DOHH2 (cell line): ENCODE results near the gene CNNM3.

ENCODE experiments used
- H3F3A ChIP-seq: fragments of 200-600 bp; sonication (generic), shearing (Covaris generic); 2 replicates; pipeline ENCODE4 v1.6.0; 2016; ENCODE audit warnings: antibody characterized with exemption, mild to moderate bottlenecking; ENCODE audit not compliant: control insufficient read depth, insufficient read depth
- H3K27ac ChIP-seq: fragments of 200-600 bp; sonication (generic); 2 replicates; pipeline ENCODE4 v1.5.1; 2014; ENCODE audit warnings: low read depth, mild to moderate bottlenecking, low read length, moderate library complexity
- H3K27me3 ChIP-seq: fragments of 200-600 bp; sonication (generic); 2 replicates; pipeline ENCODE4 v1.6.1; 2014; ENCODE audit warnings: mild to moderate bottlenecking, low read length, mixed read lengths; ENCODE audit not compliant: control insufficient read depth
- H3K36me3 ChIP-seq: fragments of 200-600 bp; sonication (generic); 2 replicates; pipeline ENCODE4 v1.6.1; 2014; ENCODE audit warnings: mild to moderate bottlenecking, low read length, moderate library complexity, mixed read lengths; ENCODE audit not compliant: control insufficient read depth
- H3K4me1 ChIP-seq: fragments of 200-600 bp; sonication (generic); 2 replicates; pipeline ENCODE4 v1.6.1; 2014; ENCODE audit warnings: mild to moderate bottlenecking, low read length, mixed read lengths; ENCODE audit not compliant: control insufficient read depth
- H3K4me2 ChIP-seq: fragments of 200-600 bp; sonication (generic); 2 replicates; pipeline ENCODE4 v1.6.0; 2014; ENCODE audit warnings: mild to moderate bottlenecking, low read length, moderate library complexity
- H3K4me3 ChIP-seq: fragments of 200-600 bp; sonication (generic); 2 replicates; pipeline ENCODE4 v1.5.1; 2014; ENCODE audit warnings: mild to moderate bottlenecking, low read length, mixed read lengths
- H3K79me2 ChIP-seq: fragments of 200-600 bp; sonication (generic); 2 replicates; pipeline ENCODE4 v1.6.1; 2014; ENCODE audit warnings: mild to moderate bottlenecking, low read length, mixed read lengths; ENCODE audit not compliant: control insufficient read depth
- H3K9me2 ChIP-seq: fragments of 200-600 bp; sonication (generic); replicated peaks from 2 replicates; pipeline ENCODE4 v1.6.1; 2014; ENCODE audit warnings: mild to moderate bottlenecking, low read length, mixed read lengths; ENCODE audit not compliant: control insufficient read depth
- H3K9me3 ChIP-seq: fragments of 200-600 bp; sonication (generic); 2 replicates; pipeline ENCODE4 v1.6.1; 2014; ENCODE audit warnings: antibody characterized with exemption, low read length, mixed read lengths; ENCODE audit not compliant: control insufficient read depth, insufficient read depth
- H4K20me1 ChIP-seq: fragments of 200-600 bp; sonication (generic); 2 replicates; pipeline ENCODE4 v1.6.0; 2014; ENCODE audit warnings: low read depth, mild to moderate bottlenecking, antibody characterized with exemption, low read length, moderate library complexity; ENCODE audit not compliant: control insufficient read depth, insufficient read depth
- CTCF ChIP-seq: fragments of 200-600 bp; sonication (generic); IDR thresholded peaks from one replicate; pipeline ENCODE4 v1.5.1; 2014; ENCODE audit warnings: antibody characterized with exemption, mild to moderate bottlenecking, low read depth, low read length; ENCODE audit not compliant: poor library complexity, severe bottlenecking
- EZH2phosphoT487 ChIP-seq: fragments of 200-600 bp; sonication (generic); IDR thresholded peaks from 2 replicates; pipeline ENCODE4 v1.6.1; 2017; ENCODE audit warnings: borderline replicate concordance, mild to moderate bottlenecking, antibody characterized with exemption, low read length, moderate library complexity, mixed read lengths

The CNNM3 gene

GRCh38 chr2:96859099-96859649, 43.1 kb downstream of the CNNM3 start:
- Histone ChIP-seq H3K79me2 (peaks cover 16% of the 10 kb centered on the region), H3F3A (no peaks in the 10 kb centered on the region), H3K9me3 (no peaks in the 10 kb centered on the region), H3K27me3 (peaks cover 14% of the 10 kb centered on the region), H3K4me2 (peak overlapping the region; percentile 58), H3K4me1 (peaks cover 22% of the 10 kb centered on the region), H3K4me3 (peak overlapping the region; percentile 83; the same call in 1 of the 2 replicates), H3K36me3 (no peaks in the 10 kb centered on the region), H3K27ac (no peak overlapping the region), H4K20me1 (no peaks in the 10 kb centered on the region; the same call in 1 of the 2 replicates), H3K9me2 (no peaks in the 10 kb centered on the region)
- TF ChIP-seq EZH2phosphoT487 (no peak), CTCF (no peak)

DNA sequence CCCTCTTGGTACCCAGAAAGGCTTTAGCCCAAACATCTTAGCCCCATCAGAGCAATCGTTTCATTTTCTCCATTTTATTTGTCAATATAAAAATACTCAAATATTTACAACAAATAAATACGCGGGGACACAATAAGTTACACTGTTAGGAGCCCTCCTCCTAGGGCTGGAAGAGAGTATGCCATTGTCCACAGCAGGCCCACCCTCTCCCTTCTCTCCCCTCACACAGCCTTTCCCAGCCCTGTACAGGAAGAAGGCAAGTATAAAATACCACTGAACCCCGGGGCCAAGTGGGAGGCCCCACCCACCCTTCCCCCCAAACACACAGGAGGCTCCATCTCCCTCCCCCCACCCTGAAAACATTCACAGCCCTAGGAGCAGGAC, 43.6 kb downstream of the CNNM3 start:
- peaks cover 22% of the 10 kb centered on the region for H3K4me1 ChIP-seq

GRCh38 chr2:96860065-96861029, 44.3 kb downstream of the CNNM3 start:
- H3K36me3 ChIP-seq: no peaks in the 10 kb centered on the region
- H3K9me3 ChIP-seq: no peaks in the 10 kb centered on the region
- H3K4me1 ChIP-seq: peaks cover 22% of the 10 kb centered on the region
- peaks cover 14% of the 10 kb centered on the region for H3K27me3 ChIP-seq
- H3K9me2 ChIP-seq: no peaks in the 10 kb centered on the region
- H3K27ac ChIP-seq: no peak overlapping the region
- no peaks in the 10 kb centered on the region for H3F3A ChIP-seq
- H3K79me2 ChIP-seq: peaks cover 16% of the 10 kb centered on the region
- H4K20me1 ChIP-seq: no peaks in the 10 kb centered on the region; the same call in 1 of the 2 replicates
- no peak overlapping the region for H3K4me3 ChIP-seq
- TF ChIP-seq CTCF: no peak
- no peak for TF ChIP-seq EZH2phosphoT487
- no peak overlapping the region for H3K4me2 ChIP-seq

More for the DNA sequence above, 43.6 kb downstream of the CNNM3 start:
- Histone ChIP-seq H3K4me2 (no peak overlapping the region), H3K9me2 (no peaks in the 10 kb centered on the region), H3K4me3 (no peak overlapping the region), H3K9me3 (no peaks in the 10 kb centered on the region), H3K27ac (no peak overlapping the region), H3K27me3 (peaks cover 14% of the 10 kb centered on the region), H3F3A (no peaks in the 10 kb centered on the region), H3K79me2 (peaks cover 16% of the 10 kb centered on the region), H3K36me3 (no peaks in the 10 kb centered on the region), H4K20me1 (no peaks in the 10 kb centered on the region; the same call in 1 of the 2 replicates)
- no peak for TF ChIP-seq EZH2phosphoT487
- TF ChIP-seq CTCF: no peak
